ENCODE data around the gene CRMP1.

Gene CRMP1

DNA sequence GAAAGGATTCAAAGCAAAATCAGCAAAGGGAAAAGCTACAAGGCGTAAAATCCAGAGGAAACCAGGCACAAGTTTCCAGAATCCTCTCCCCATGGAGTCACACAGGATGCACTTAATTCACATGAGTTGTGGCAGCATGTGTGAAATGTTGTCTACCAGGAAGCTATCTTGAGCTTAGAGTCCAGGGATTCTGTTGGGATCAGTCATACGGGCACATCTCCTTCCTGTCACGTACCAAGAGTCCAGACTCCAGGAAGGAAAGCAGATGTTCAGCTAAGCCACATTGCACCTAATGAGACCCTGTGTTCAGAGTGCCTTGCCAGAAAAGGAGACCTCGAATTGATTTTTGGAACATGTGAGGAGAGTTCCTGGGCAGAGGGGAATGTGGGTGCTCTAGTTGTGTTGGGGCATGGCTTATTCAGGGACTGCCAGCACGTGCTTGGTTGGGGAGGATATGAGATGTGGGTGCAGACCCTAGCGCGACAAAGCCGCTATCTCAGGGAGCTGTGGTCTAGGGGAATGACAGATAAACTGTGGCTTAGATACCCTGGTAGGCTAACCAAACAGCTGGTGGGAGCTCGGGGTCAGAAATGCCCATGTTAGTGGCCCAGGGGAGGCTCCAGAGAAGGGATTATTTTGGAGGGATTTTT lies 111.9 kb downstream of the CRMP1 start:
- in situ Hi-C loops (cut with MboI; ENCODE audit: low sequenced_read_pairs) = no loop called here

DNA sequence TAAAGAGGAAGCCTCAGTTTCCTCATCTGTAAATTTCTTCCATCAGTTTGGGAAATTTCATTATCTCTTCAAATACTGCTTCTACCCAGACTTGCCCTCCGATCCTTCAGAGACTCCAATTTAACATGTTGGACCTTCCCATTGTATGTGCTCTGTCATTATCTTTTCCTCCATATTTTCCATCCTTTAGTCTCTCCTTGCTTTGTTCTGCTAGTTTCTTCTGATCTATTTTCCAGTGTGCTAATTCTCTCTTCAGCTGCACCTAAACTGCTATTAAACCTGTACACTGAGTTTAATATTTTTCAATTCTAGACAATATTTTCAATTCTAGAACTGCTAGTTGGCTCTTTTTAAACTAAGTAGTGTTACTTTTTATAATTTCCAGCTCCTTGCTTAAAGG lies 116.4 kb downstream of the CRMP1 start:
- in situ Hi-C loops (cut with MboI; ENCODE audit: low sequenced_read_pairs) = no loop called here

DNA sequence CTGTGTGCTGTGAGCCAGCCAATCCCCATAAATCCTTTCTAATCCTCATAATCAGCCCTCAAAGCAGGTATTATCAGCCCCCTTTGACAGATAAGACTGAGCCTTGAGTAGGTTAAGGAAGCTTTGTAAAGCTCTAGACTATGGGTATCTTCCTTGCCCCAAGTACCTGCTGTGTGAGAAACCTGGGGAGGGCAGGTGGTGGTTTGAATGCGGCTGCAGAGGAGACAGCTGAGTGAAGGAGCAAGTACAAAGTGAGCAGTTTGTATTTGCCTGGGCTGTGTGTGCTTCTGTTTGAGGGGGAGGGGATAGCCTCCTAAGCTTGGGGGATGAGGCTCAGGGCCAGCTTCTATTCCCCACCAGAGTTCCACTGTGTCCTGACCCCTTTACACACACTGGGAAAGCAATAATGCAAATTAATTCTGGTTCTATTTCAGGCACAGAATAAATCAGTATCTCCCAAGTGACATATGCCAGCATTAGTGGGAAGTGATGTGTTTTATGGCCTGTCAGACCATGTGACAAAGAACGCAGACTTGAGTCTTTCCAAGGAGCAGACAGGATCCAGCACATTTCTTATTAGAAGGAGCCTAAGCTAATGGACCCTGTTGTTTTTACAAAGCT lies 118.4 kb downstream of the CRMP1 start:
- in situ Hi-C loops (cut with MboI; ENCODE audit: low sequenced_read_pairs) = no loop called here

DNA sequence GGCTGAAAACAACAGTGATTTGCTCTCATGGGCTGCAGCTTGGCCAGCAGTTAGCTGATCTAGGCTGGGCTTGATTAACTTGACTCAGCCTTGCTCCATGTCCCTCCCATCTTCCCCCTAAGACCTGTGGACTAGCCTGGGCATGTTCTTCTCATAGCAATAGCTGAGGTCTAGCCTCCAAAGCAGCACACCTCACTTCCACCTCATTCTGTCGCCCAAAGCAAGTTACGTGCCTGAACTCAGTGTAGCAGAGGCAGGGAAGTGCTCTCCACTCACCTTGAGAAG lies 119.7 kb downstream of the CRMP1 start:
- in situ Hi-C loops (cut with MboI; ENCODE audit: low sequenced_read_pairs) = no loop called here

DNA sequence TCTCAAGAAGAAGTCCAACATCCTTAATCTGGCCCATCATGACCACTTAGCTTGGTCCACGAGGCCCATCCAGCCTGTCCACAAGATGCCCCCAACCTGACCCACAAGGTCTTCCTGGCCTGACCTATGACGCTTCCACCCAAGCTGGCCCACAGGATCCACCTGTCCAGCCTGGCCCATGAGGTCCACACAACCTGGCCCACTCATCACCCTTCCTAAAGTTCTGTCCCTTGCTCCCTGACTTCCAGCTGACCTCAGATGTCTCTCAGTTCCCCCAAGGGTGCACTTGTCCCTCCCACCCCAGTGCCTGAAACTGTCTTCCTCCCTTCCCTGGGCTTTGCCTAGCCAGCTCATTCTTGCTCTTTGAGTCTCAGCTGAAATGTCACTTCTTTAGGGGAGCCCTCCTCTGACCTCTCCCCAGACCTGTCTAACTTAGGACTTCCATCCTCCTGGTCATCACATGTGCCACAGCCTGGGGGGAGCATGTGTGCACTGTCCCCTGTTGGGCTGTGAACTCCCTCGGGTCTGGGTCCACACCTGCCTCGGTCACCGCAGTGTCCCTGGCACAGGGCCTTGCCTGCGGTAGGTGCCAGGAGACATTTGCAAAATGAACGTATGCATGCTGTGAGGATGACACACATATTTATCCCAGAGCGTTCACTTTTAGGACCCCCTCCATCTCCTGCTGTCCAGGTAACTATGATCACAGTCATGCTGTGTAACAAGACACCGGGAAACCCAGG lies 120.2 kb downstream of the CRMP1 start:
- in situ Hi-C loops (cut with MboI; ENCODE audit: low sequenced_read_pairs) = no loop called here

Measured in HL-60/S4 treated with phorbol 12-myristate 13-acetate at 8.2 ng/mL for 4 days and 3 days (cell line).